Erythroblast (primary cell): ENCODE data around the gene GPR15LG.

Experiments
- GATA1 ChIP-seq: IDR thresholded peaks from 2 replicates; pipeline ENCODE4 v1.6.1; 2011; ENCODE audit warnings: low read depth, mild to moderate bottlenecking, control low read depth, low read length, moderate library complexity
- POLR2A ChIP-seq: IDR thresholded peaks from 2 replicates; pipeline ENCODE4 v1.6.1; 2011; ENCODE audit warnings: mild to moderate bottlenecking, low read length

DNA sequence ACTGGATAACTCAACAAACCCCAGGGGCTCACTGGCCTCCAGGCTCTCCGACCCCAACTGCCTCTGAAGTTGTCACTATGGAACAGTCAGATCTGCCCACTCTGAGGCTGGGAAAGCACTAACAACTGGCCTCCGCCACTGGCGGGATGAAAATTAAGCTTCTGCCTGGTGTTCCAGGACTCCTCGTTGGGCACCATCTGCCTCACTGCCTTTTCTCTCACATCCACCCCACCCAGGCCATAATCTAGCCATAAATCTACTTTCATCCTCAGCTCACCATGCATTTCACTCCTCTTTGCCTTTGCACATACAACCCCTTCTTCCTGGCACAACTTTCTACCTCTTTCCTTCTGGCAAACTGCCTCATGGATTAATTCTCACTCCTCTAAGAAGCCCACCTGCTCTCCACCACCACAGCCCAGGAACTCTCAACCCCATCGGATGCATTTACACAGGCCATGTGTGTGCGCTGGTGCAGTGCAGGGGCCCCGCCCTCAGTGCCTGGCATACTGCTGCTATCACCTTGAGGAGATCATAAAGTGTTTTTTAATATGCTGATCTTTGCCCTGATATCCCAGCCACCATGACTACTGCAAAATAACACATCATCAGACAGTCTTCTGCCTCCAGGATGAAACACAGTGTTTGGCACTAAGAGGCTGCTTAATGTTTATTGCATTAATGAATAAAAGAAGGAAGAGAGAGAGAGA is 24.8 kb downstream of the GPR15LG start:
- TF ChIP-seq POLR2A (no peak), GATA1 (no peak)
